ENCODE data around the gene COX4I1.

- TF ChIP-seq POLR2A (IDR thresholded peaks at IDR 0.05), result no peak
- TF ChIP-seq, protein P1, sequence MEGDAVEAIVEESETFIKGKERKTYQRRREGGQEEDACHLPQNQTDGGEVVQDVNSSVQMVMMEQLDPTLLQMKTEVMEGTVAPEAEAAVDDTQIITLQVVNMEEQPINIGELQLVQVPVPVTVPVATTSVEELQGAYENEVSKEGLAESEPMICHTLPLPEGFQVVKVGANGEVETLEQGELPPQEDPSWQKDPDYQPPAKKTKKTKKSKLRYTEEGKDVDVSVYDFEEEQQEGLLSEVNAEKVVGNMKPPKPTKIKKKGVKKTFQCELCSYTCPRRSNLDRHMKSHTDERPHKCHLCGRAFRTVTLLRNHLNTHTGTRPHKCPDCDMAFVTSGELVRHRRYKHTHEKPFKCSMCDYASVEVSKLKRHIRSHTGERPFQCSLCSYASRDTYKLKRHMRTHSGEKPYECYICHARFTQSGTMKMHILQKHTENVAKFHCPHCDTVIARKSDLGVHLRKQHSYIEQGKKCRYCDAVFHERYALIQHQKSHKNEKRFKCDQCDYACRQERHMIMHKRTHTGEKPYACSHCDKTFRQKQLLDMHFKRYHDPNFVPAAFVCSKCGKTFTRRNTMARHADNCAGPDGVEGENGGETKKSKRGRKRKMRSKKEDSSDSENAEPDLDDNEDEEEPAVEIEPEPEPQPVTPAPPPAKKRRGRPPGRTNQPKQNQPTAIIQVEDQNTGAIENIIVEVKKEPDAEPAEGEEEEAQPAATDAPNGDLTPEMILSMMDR (IDR thresholded peaks at IDR 0.05), result no peak
These were observed 45.1 kb upstream of the COX4I1 start for GRCh38 chr16:85754413-85754812.

Data from thyroid gland (tissue), 4 donors.